Stimulated activated CD8-positive, alpha-beta memory T cell treated with anti-CD3 and anti-CD28 coated beads, Interleukin-7, amount 100 ng/mL, for 48 hours (primary cell): ENCODE measurements around the gene ERBB4.

Experiments used
- DNase-seq, 2 donors: peaks; one replicate each; pipeline ENCODE4 v3.0.0-alpha.2; 2020; ENCODE audit warnings: low read depth in 1 of 2; ENCODE audit errors: extremely low read depth in 1 of 2

Gene ERBB4

DNA sequence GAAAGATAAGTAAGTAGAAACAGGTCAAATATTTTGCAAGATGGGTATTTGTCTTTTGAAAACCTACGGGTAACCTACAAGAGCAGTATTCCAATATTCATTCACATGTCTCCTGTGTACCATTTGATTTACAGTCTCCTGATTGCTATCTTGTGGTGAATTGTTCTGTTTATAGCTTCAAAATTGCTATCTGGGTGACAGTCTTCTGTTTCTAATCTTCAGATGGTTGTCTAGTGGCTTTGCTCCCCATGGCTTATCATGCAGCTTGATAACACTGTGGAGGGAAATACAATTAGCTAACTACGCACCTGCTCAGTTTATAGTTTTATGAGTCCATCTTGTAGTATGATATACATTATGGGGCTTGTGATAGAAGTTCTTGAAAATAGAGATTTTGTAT, 1165.4 kb downstream of the ERBB4 start:
- DNase-seq = no peak

DNA sequence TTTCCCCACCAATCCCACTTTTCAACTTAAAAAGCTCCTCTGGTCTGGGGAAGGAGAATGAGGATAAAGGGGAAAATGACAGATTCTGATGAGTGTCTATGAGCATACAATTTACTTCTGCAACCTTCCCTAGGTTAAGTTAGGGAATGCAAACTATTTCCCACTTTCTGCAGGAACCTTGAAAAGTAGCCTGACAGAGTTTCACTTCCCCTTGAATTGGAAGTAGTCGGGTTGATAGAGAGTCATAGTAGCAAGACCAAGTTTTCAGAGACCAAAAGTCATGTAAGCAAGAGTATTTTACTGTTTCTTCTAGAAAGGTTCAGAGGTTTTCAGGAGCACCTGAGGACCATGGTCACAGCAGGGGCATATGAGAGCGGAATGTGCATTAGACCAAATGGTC, 1167.1 kb downstream of the ERBB4 start:
- no peak for DNase-seq

DNA sequence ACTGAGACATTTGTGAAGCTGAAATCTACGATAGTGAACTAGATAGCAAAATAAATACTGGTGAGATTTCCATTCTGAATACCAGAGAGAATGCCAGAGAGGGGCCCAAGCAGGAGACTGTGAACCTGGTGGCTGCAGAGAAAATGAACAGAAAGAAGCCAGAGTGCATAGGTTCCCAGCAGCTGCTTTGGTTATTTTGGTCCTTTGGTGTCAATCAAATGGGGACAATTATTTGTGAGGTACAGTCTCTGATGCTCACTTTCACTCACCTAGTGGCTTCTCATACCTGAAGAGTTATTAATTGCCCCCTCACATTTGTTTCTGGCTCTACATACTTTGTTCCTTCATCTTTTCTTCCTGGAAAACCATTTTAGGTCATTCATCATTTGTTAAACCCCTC, 1170.1 kb downstream of the ERBB4 start:
- no peak for DNase-seq

DNA sequence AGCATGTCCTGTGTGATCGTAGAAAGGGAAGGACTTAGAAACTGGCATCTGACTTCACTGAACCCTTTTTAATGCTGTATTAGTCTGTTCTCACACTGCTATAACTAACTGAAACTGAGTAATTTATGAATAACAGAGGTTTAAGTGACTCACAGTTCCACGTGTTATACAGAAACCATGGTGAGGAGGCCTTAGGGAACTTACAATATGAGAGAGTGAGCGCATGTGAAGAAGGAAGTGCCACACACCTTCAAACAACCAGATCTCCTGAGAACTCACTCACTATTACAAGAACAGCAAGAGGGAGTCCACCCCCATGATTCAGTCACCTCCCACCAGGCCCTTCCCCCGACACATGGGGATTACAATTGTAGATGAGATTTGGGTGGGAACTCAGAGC, 1170.9 kb downstream of the ERBB4 start:
- no peak for DNase-seq

DNA sequence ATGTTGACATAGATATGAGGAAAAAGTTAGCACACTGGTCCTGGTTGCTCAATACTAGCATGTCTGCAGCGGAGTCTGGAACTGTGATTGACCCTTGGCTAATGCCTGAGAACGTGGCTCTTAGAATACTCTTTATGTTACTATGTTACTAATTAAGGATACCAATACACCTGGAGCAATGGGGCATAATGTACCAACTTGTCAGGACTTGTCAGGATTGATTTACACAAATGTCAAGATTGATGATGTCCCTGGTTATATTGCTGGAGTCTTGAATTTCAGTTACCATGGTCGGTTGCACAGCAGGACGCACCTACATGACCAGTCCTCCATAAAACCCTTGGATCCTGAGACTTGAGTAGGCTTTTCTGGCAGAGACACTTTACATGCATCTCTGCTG, 1171.3 kb downstream of the ERBB4 start:
- DNase-seq = no peak

DNA sequence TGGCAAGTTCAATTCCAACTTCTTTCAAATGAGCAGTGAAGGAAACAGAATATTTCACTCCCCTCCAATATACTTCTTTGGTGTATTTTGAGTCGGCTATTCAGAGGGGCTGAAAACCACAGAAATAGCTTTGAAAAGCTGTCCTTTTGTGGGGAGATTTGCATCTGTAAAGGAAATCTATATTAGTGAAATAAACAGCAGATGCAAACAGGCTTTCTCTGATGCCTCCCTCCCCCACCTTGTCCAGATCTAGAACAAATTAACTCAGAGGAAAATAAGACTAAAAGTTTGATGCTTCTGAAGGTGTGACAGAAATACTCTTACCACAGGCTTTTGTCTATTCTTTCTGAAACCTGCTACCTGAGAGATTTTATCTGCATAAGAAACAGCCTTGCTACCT, 1173.7 kb downstream of the ERBB4 start:
- no peak for DNase-seq

DNA sequence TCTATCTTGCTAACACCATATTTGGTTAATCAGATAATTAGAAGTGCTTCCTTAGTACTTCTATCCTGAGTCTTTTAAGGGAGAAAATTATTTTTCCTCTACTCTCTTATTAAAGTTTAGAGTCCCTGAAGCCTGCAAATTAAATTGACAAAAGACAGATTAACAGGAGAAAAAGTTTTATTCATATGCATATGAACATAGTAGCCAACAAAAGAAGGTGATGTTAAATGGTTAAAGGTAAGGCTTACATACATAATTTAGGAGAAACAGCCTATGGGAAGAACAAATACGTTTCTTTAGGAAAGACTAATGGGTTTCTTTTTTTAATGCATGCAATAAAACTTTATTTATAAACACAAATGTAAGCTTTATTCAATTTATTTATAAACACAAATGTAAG, 1177.2 kb downstream of the ERBB4 start:
- DNase-seq = no peak

DNA sequence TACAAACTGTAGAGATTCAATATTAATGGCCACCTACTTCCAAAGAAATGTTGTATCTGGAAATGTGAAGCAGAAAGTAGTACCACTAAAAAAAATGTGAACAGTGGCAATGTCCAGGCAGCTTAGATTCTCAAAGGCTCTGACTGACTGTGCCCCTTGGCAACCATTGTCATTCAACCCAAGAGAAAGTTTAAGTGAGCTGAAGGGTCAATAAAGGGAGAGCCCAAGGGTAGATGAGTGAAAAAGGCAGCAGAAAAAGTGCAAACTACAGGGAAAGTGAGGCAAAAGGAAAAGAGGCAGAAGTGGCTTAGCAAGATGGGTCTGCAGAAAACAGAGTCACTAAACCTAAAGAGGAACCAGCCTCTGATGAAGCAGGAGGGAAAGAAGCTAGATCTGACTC, 1179.3 kb downstream of the ERBB4 start:
- no peak for DNase-seq

DNA sequence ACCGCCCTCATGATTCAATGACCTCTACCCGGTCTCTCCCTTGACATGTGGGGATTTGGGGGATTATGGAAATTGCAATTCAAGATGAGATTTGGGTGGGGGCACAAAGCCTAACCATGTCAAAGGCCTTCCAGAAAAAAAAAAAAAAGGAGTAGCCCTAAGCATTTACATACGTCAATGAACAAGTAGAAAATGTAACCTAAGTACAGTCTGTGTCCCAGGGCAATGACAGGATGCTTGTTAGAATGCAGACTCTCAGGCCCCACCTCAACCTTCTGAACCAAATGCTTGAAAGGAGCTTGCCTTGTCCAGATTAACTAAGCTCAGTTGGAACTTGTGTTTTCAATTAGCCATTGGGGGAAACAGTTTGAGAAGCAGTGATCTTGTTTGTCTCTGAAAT, 1180.1 kb downstream of the ERBB4 start:
- no peak for DNase-seq

DNA sequence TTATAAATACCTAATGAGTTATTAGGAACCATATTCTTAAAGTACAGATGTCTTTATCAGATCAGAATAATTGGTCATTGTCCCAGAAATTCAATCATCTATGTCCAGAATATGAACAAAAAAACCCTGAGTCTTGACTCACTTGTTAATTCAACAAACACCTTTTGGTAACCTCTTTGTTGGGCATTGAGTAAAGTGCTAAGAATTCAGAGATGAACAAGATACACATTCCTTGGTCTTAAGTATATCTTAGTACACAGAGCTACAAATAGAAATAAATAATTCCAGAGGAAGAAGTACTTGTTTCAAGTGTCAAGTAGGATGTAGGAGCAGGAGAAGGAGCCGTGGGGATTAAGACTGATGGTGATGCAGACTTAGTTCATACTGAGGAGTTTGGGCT, 1184.1 kb downstream of the ERBB4 start:
- DNase-seq = no peak

DNA sequence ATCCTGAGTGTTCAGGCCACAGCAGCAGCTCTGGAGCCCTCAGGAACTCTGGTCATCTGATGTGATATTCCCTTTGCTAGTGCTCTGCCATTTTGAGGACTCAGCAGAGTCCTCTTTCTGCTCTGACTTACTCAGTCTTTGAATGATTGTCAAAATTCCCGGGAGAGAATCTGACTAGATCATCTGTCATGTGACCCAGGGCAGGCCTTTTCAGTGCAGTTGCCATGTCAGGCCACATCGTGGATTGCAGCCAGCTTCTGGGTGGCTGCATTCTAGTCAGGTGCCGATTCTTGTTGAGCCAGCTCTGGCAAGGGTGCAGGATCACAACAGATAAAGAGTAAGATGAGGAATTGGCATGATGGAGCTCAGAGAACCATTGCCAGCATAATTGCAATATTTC, 1186.6 kb downstream of the ERBB4 start:
- no peak for DNase-seq

DNA sequence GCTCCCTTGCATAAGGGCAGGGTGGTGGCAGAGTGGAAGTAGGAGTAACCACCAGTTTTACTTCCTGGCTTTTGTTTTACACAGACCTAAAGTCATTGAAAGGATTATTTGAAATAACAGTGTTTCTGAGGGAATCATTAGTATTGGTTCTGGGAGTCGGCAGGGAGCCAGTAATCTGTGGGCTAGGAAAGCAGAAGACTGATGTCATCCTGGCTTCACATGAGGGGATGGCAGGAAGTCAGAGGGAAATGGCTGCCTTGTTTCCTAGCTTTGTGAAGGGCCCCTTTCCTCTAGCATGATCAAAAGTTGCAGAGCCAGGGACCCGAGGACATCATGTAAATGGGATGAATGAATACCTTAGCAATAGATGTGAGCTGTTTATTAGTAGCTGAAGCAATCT, 1189.6 kb downstream of the ERBB4 start:
- no peak for DNase-seq

DNA sequence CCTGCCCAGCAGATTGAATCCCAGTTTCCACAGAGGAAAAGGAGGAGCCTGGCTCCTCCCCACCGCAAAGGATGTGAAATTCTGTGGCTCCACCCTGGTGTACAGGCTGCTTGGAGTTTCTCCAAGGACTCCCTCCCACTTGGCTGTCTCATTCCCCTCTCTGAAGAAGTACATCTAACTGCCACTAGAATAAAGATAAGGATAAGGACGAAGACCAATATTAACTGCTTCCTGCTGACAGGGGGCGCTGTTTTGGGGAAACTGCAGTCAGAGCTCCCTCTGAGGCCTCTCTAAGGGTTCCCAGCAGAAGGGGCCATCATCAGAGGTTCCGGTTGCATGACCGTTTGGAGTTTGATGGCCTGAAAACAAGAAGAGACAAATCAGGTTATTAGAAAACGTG, 1191.3 kb downstream of the ERBB4 start:
- DNase-seq = no peak

DNA sequence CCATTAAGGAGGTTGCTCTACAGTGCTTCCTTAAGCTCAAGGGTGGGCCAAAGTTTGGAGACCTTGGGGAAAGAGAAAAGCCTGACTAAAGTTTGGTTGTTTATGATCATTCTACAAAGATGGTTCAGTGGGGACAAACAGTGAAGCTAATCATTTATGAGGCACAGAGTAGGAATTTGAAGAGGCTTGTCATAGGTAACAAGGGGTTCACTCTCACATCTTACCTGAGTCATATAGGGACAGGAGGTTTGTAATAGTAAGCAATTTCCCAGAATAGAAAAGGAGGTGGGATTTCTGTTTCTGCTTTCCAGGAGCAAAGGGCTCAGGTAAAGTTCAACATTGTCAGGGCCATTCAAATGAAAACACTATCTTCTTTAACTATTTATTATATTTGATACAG, 1194.3 kb downstream of the ERBB4 start:
- no peak for DNase-seq

DNA sequence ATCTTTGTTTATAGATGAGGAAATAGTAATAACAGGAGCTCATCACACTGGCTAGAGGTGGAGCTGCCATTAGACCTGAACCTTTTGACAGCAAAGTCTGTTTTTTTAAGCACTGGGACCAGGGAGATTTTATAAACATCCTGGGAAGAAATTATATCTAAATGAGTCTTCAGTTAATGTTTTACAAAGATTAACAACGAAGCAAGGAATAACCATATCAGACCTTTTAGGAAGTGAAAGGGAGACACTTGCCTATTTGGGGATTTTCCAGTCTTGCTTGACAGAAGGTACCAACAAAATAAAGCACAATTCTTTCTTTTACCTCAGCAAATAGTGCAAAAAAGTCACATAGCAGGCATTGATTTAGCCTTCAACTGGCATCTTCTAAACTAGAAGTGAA, 1205.2 kb downstream of the ERBB4 start:
- DNase-seq = no peak

DNA sequence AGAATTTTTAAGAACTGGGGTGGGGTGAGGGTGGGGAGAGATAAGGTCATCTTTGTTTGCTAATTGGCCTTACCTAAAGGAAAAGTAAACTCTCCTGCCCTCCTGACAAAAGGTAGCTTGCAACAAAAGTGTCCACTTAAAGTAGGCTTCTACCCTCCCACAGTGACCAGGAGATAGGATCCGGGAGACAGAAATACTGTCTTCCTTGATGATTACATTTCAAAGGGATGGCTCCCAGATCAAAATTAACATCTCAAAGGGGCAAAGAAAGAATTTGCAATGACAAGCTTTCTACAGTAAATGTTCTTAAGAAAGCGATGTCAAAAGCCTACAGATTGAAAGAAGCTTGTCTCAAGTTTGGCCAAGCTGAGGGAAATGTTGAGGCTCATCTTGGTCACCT, 1206.9 kb downstream of the ERBB4 start:
- no peak for DNase-seq

DNA sequence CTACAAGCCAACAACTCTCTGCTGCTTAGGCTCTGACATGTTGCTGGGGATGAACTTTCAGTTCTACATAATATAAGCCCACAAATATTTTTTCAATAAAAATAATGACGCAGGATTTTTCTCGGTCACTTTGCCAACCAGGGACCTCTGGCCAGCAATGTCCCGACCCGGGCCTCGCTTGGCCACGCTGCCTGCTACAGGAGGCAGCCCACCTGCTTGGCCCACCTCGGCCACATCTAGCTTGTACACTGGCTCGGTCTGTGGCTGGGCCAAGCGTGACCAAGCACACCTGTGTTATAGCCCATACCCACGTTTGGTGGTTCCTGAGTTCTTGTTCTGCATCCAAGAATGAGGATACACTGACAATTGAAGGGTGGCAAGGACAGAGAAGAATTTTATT, 1208.7 kb downstream of the ERBB4 start:
- no peak for DNase-seq

DNA sequence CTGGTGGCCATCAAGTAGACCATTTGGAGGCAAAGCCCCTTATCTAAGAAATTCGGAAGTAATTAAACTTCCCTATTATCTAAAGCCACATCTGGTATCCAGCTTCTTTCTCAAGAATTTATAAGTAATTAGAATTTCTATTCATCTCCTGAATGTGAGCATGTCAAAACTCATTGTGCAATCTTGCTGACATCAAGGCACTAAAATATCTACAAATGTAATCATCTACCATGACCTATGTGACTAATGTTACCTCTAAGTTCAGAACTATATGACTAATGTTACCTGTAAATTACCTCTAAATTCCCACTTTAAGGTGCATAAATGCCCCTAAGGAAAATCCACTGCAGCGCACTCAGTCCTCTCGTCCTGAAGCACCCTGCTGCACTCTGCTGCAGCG, 1209.2 kb downstream of the ERBB4 start:
- no peak for DNase-seq

DNA sequence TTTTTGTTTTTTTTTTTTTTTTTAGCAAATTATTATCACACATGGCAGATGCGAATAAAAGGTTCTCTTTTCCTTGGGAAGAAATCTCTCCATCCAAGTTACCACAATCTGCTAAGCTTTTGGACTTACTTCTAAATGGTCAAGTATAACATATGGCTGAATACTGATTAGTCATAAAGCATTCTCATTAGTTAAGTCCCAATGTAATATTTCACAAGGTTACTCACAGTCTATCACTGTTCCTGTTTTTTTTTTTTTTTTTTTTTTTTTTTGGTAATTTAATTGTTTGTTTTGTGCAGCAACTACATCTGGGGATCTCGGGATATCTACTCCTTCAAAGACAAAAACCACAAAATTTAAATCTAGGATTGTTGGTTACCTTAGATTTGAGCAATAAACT, 1210.5 kb downstream of the ERBB4 start:
- no peak for DNase-seq
